Smooth muscle cell (in vitro differentiated cells): ENCODE results near the gene ZCCHC14. TPM values are rescaled to one million over a fixed set of nuclear protein-coding genes. Genes with fewer than 3 reads are reported as not detected.

Experiments used
- DNase-seq: peaks from one replicate; lab custom pipeline; 2025; ENCODE audit not compliant: unreplicated experiment; lab: John Stamatoyannopoulos, UW
- H2AFZ ChIP-seq: fragments of 200-600 bp; sonication (generic); 2 replicates; pipeline ENCODE4 v1.6.0; 2016; ENCODE audit warnings: antibody characterized with exemption, low read depth, mild to moderate bottlenecking
- H3F3A ChIP-seq: fragments of 200-600 bp; sonication (generic); 2 replicates; pipeline ENCODE4 v1.6.0; 2017; ENCODE audit warnings: antibody characterized with exemption, low read depth
- H3K27ac ChIP-seq: fragments of 200-600 bp; sonication (generic); 2 replicates; pipeline ENCODE4 v1.5.1; 2016; ENCODE audit warnings: low read depth, mild to moderate bottlenecking
- H3K27me3 ChIP-seq: fragments of 200-600 bp; sonication (generic); 2 replicates; pipeline ENCODE4 v1.6.1; 2016; ENCODE audit warnings: low read depth, mild to moderate bottlenecking
- H3K36me3 ChIP-seq: fragments of 200-600 bp; sonication (generic); 2 replicates; pipeline ENCODE4 v1.5.1; 2016; ENCODE audit warnings: low read depth
- H3K4me1 ChIP-seq: fragments of 200-600 bp; sonication (generic); 2 replicates; pipeline ENCODE4 v1.5.1; 2016; ENCODE audit warnings: low read depth
- H3K4me2 ChIP-seq: fragments of 200-600 bp; sonication (generic); 2 replicates; pipeline ENCODE4 v1.6.0; 2016; ENCODE audit warnings: mild to moderate bottlenecking
- H3K4me3 ChIP-seq: fragments of 200-600 bp; sonication (generic); 2 replicates; pipeline ENCODE4 v1.5.1; 2016; ENCODE audit warnings: mild to moderate bottlenecking
- H3K79me2 ChIP-seq: fragments of 200-600 bp; sonication (generic); 2 replicates; pipeline ENCODE4 v1.6.0; 2016; ENCODE audit warnings: low read depth, mild to moderate bottlenecking
- H3K9ac ChIP-seq: fragments of 200-600 bp; sonication (generic); 2 replicates; pipeline ENCODE4 v1.6.0; 2016; ENCODE audit warnings: low read depth
- H3K9me3 ChIP-seq: fragments of 200-600 bp; sonication (generic); replicated peaks from 2 replicates; pipeline ENCODE4 v1.5.1; 2016; ENCODE audit warnings: low read depth
- H4K20me1 ChIP-seq: fragments of 200-600 bp; sonication (generic); 2 replicates; pipeline ENCODE4 v1.6.0; 2016; ENCODE audit warnings: low read depth
- WGBS: methylation state at CpG from one replicate; pipeline ENCODE4 v1.1.7; 2016; ENCODE audit warnings: low lambda C conversion rate; 5-methylcytosine and 5-hydroxymethylcytosine counted together
- polyA plus RNA-seq: library from polyadenylated mRNA; unstranded; fragments of >200 nt; fragmentation: Nextera tagmentation; extraction: Ambion mirVana; gene quantifications from 2 replicates; pipeline ENCODE4 v1.2.1, GENCODE V29; 2016
- total RNA-seq: library from RNA; depleted of rRNA; stranded (reverse); fragments of >200 nt; gene quantifications from 2 replicates; pipeline ENCODE4 v1.2.3, GENCODE V29; 2014
- TF ChIP-seq, protein P1 (sequence below): fragments of 200-600 bp; sonication (generic); IDR thresholded peaks from 2 replicates; pipeline ENCODE4 v1.5.1; 2017; ENCODE audit warnings: borderline replicate concordance, mild to moderate bottlenecking, antibody characterized with exemption; ENCODE audit not compliant: insufficient read depth, poor library complexity, severe bottlenecking

The ZCCHC14 gene
- total and polyA plus RNA-seq, 2 experiments from 2014 or later, result 4.6 to 8.5 TPM

DNA sequence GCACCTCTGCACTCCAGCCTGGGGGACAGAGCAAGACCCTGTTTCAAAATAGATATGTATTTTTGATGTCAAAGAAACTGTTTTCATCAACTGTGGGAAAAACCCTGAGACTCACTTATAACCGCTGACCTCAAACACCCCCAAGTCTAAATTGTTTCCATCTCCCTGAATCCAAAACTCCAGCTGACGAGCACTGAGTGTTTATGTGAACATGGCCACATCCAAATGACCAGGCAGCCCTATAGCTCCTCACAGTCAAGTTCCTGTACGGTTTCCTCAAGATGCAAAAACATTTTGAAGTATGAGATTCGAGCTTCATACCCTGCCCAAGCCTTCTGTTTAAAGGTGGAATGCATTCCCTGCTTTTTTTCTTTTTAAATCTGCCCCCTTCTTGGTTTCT, 45.3 kb upstream of the ZCCHC14 start:
- H3K4me1 ChIP-seq, result no peaks in the 10 kb centered on the region
- H2AFZ ChIP-seq, result no peak overlapping the region
- 67% methylated on average over 4 of the region's 4 CpGs for whole genome bisulfite sequencing
- no peak overlapping the region for H3K9ac ChIP-seq
- H3K36me3 ChIP-seq, result no peaks in the 10 kb centered on the region
- no peaks in the 10 kb centered on the region for H3F3A ChIP-seq
- peaks cover 3% of the 10 kb centered on the region for H3K9me3 ChIP-seq
- H3K4me2 ChIP-seq, result no peak overlapping the region
- no peak overlapping the region for H3K4me3 ChIP-seq
- no peak for DNase-seq
- H3K27me3 ChIP-seq, result no peaks in the 10 kb centered on the region
- TF ChIP-seq, protein P1, sequence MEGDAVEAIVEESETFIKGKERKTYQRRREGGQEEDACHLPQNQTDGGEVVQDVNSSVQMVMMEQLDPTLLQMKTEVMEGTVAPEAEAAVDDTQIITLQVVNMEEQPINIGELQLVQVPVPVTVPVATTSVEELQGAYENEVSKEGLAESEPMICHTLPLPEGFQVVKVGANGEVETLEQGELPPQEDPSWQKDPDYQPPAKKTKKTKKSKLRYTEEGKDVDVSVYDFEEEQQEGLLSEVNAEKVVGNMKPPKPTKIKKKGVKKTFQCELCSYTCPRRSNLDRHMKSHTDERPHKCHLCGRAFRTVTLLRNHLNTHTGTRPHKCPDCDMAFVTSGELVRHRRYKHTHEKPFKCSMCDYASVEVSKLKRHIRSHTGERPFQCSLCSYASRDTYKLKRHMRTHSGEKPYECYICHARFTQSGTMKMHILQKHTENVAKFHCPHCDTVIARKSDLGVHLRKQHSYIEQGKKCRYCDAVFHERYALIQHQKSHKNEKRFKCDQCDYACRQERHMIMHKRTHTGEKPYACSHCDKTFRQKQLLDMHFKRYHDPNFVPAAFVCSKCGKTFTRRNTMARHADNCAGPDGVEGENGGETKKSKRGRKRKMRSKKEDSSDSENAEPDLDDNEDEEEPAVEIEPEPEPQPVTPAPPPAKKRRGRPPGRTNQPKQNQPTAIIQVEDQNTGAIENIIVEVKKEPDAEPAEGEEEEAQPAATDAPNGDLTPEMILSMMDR, result no peak
- H3K79me2 ChIP-seq, result no peaks in the 10 kb centered on the region
- H3K27ac ChIP-seq, result peak overlapping the region; percentile 51
- no peaks in the 10 kb centered on the region for H4K20me1 ChIP-seq

DNA sequence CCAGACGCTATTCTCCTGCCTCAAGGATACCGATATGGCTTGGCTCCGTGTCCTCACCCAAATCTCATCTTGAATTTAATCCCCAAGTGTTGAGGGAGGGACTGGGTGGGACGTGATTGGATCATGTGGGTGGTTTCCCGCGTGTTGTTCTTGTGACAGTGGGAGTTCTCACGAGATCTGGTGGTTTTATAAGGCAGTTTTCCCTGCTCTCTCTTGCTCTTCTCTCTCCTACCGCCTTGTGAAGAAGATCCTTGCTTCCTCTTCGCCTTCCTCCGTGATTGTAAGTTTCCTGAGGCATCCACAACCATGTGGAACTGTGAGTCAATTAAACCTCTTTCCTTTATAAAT, 43.9 kb upstream of the ZCCHC14 start:
- Histone ChIP-seq H3K36me3 (no peaks in the 10 kb centered on the region), H2AFZ (no peak overlapping the region), H3K4me2 (no peak overlapping the region), H3K27ac (no peak overlapping the region), H3K27me3 (no peaks in the 10 kb centered on the region), H3F3A (no peaks in the 10 kb centered on the region), H3K9ac (no peak overlapping the region), H3K4me3 (no peak overlapping the region), H3K4me1 (no peaks in the 10 kb centered on the region), H3K9me3 (peaks cover 3% of the 10 kb centered on the region), H3K79me2 (no peaks in the 10 kb centered on the region), H4K20me1 (no peaks in the 10 kb centered on the region)
- no peak for DNase-seq
- 52% methylated on average over 10 of the region's 10 CpGs for WGBS
- TF ChIP-seq, protein P1, result no peak

DNA sequence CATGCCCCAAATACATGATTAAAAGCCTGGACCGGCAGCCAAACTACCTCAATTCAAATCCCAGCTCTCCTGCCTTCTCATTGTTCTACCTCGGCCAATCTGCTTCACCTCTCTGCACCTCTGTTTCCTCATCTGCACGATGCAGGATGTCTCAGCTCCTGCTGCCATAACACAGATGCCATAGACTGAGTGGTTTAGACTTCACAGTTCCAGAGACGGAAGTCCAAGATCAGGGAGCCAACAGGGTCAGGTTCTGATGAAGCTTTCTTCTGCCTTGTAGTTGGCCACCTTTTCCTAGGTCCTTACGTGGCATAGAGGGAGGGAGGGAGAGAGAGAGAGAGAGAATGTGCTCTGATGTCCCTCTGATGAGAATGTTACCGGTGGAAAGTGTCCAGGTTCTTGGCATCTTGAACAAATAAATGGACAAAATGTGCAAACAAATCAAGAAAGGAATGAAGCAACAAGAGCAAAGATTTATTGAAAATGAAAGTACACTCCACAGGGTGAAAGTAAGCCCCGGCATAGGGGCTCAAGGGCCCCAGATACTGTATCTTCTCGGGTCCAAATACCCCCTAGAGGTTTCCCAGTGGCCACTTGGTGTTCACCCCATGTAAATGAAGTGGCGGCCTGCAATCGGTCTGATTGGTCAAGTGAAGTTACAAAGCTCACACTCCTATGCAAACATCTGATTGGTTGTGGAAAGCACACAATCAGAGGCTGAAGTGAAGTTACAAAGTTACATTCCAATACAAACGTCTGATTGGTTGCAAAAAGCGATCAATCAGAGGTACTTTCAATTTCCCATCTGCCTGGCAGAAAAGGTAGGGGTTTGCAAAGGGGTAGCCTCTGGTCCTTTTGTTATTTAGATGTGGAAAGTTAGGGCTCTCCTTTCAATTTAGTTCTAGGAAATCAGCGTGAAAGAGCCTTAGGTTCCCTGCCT, 43.3 kb upstream of the ZCCHC14 start:
- DNase-seq, result no peak
- Histone ChIP-seq H3K27me3 (no peaks in the 10 kb centered on the region), H3K36me3 (no peaks in the 10 kb centered on the region), H3K4me1 (no peaks in the 10 kb centered on the region), H3K27ac (no peak overlapping the region), H3K9ac (no peak overlapping the region), H2AFZ (no peak overlapping the region), H3K4me3 (no peak overlapping the region), H3F3A (no peaks in the 10 kb centered on the region), H4K20me1 (no peaks in the 10 kb centered on the region), H3K4me2 (no peak overlapping the region), H3K79me2 (no peaks in the 10 kb centered on the region), H3K9me3 (peaks cover 3% of the 10 kb centered on the region)
- TF ChIP-seq, protein P1, result no peak
- 76% methylated on average over 13 of the region's 13 CpGs for WGBS

DNA sequence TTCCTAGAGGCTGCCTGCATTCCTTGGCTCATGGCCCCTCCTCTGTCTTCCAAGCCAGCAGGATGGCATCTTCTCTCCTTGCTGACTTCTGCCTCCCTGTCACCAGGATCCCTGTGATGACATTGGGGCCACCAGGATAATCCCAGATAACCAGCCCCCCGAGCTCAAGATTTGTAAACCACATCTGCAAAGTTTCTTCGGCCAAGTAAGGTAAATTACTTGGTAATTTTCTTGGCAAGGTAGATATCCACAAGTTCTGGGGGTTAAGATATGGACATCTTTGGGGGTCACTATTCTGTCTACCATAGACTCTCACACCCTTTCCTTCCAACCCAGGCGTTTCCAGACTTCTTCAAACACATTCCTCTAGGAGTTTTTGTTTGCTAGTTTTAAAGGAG, 42.6 kb upstream of the ZCCHC14 start:
- Histone ChIP-seq H3K36me3 (no peaks in the 10 kb centered on the region), H3K9ac (no peak overlapping the region), H3K4me3 (no peak overlapping the region), H3K4me1 (no peaks in the 10 kb centered on the region), H3F3A (no peaks in the 10 kb centered on the region), H3K4me2 (no peak overlapping the region), H3K79me2 (no peaks in the 10 kb centered on the region), H2AFZ (no peak overlapping the region), H3K9me3 (peaks cover 3% of the 10 kb centered on the region), H3K27me3 (no peaks in the 10 kb centered on the region), H3K27ac (no peak overlapping the region), H4K20me1 (no peaks in the 10 kb centered on the region)
- TF ChIP-seq, protein P1, result no peak
- DNase-seq, result no peak
- 57% methylated on average over 3 of the region's 3 CpGs for WGBS
